ENCODE data around the gene NAB2. TPM values are rescaled to one million over a fixed set of nuclear protein-coding genes. Genes with fewer than 3 reads are reported as not detected.
"Not testable (repeated sequence)": the region's sequence is repeated elsewhere in the genome, so short reads cannot be mapped to it uniquely, and the experiment has no call there.

The NAB2 gene
- 10 to 100 TPM; 40.3 to 57.1 (median 51.4) TPM for polyA plus RNA-seq (ENCODE audit: insufficient read length in 4 of 4)

- DNase-seq (ENCODE audit: low read depth in 4 of 4, low spot score in 2 of 4): peak in 3 of 4 donors; percentile 84 to 88 (median 87)
Observed at GRCh38 chr12:57088354-57089270, at the start of gene NAB2. Gene NAB2 (plus strand): TSS chr12:57089114. CDS start chr12:57089272, 158 bp downstream.

GRCh38 chr12:57040211-57040610, 48.7 kb upstream of the NAB2 start:
- DNase-seq (ENCODE audit: low read depth in 4 of 4, low spot score in 2 of 4): no peak

- DNase-seq (ENCODE audit: low read depth in 4 of 4, low spot score in 2 of 4): no peak
Observed at GRCh38 chr12:57040750-57041149, 48.2 kb upstream of the NAB2 start.

- DNase-seq (ENCODE audit: low read depth in 4 of 4, low spot score in 2 of 4): no peak
Observed at GRCh38 chr12:57042695-57043094, 46.2 kb upstream of the NAB2 start.

- DNase-seq (ENCODE audit: low read depth in 4 of 4, low spot score in 2 of 4): no peak
Observed at GRCh38 chr12:57044468-57044867, 44.4 kb upstream of the NAB2 start.

GRCh38 chr12:57044889-57045288, 44.0 kb upstream of the NAB2 start:
- no peak for DNase-seq (ENCODE audit: low read depth in 4 of 4, low spot score in 2 of 4)

GRCh38 chr12:57046086-57046791, 42.7 kb upstream of the NAB2 start:
- no peak for DNase-seq (ENCODE audit: low read depth in 4 of 4, low spot score in 2 of 4)

- no peak for DNase-seq (ENCODE audit: low read depth in 4 of 4, low spot score in 2 of 4)
Observed at GRCh38 chr12:57046947-57047890, 41.7 kb upstream of the NAB2 start.

GRCh38 chr12:57047981-57048380, 40.9 kb upstream of the NAB2 start:
- DNase-seq (ENCODE audit: low read depth in 4 of 4, low spot score in 2 of 4): no peak

GRCh38 chr12:57048423-57049118, 40.3 kb upstream of the NAB2 start:
- DNase-seq (ENCODE audit: low read depth in 4 of 4, low spot score in 2 of 4): no peak

- DNase-seq (ENCODE audit: low read depth in 4 of 4, low spot score in 2 of 4): no peak
Observed at GRCh38 chr12:57049119-57049446, 39.8 kb upstream of the NAB2 start.

GRCh38 chr12:57049890-57050289, 39.0 kb upstream of the NAB2 start, which contains the start of gene MYO1A:
Gene MYO1A (minus strand): TSS chr12:57050129. CDS start chr12:57048323, 1,806 bp downstream.
- no peak for DNase-seq (ENCODE audit: low read depth in 4 of 4, low spot score in 2 of 4)

- no peak for DNase-seq (ENCODE audit: low read depth in 4 of 4, low spot score in 2 of 4)
Observed at GRCh38 chr12:57051011-57051410, 37.9 kb upstream of the NAB2 start.

GRCh38 chr12:57053146-57053545, 35.8 kb upstream of the NAB2 start:
- DNase-seq (ENCODE audit: low read depth in 4 of 4, low spot score in 2 of 4): not testable (repeated sequence)

- not testable (repeated sequence) for DNase-seq (ENCODE audit: low read depth in 4 of 4, low spot score in 2 of 4)
Observed at GRCh38 chr12:57053901-57054300, 35.0 kb upstream of the NAB2 start.

GRCh38 chr12:57055824-57056223, 33.1 kb upstream of the NAB2 start:
- no peak for DNase-seq (ENCODE audit: low read depth in 4 of 4, low spot score in 2 of 4)

- DNase-seq (ENCODE audit: low read depth in 4 of 4, low spot score in 2 of 4): no peak
Observed at GRCh38 chr12:57057067-57057751, 31.7 kb upstream of the NAB2 start.

- no peak for DNase-seq (ENCODE audit: low read depth in 4 of 4, low spot score in 2 of 4)
Observed at GRCh38 chr12:57058454-57058853, 30.5 kb upstream of the NAB2 start.

GRCh38 chr12:57063991-57064685, 24.8 kb upstream of the NAB2 start:
- no peak for DNase-seq (ENCODE audit: low read depth in 4 of 4, low spot score in 2 of 4)
